Muscle of leg (tissue), 11 donors: ENCODE data around the gene DNAJC15. TPM values are rescaled to one million over a fixed set of nuclear protein-coding genes. Genes with fewer than 3 reads are reported as not detected.

Source experiments
- DNase-seq: peaks from one replicate; pipeline ENCODE4 v3.0.0; 2013
- H3K27ac ChIP-seq: one replicate; pipeline ENCODE4 v1.5.1; 2013; ENCODE audit warnings: mild to moderate bottlenecking, low read length, control low read depth
- H3K27me3 ChIP-seq: one replicate; pipeline ENCODE4 v1.6.1; 2013; ENCODE audit warnings: low read length; ENCODE audit not compliant: control insufficient read depth, insufficient read depth
- H3K36me3 ChIP-seq: one replicate; pipeline ENCODE4 v1.6.1; 2013; ENCODE audit warnings: low read length; ENCODE audit not compliant: control insufficient read depth, insufficient read depth
- H3K4me1 ChIP-seq: one replicate; pipeline ENCODE4 v1.6.1; 2013; ENCODE audit warnings: low read length; ENCODE audit not compliant: control insufficient read depth, insufficient read depth
- H3K4me3 ChIP-seq: one replicate; pipeline ENCODE4 v1.5.1; 2013; ENCODE audit warnings: low read length, control low read depth
- H3K9me3 ChIP-seq: replicated peaks from 2 replicates; pipeline ENCODE4 v1.6.1; 2013; ENCODE audit warnings: low read depth, low read length; ENCODE audit not compliant: control insufficient read depth
- WGBS: methylation state at CpG from one replicate; pipeline ENCODE4 v1.1.5; 2013; ENCODE audit warnings: missing lambda C conversion rate; ENCODE audit not compliant: insufficient coverage; 5-methylcytosine and 5-hydroxymethylcytosine counted together
- polyA plus RNA-seq, 8 donors: library from polyadenylated mRNA; unstranded; fragments of 120-200 nt; gene quantifications; one replicate each; pipeline versions ENCODE4 v1.2.1 to v1.2.3, GENCODE V29; 2013; ENCODE audit warnings: inconsistent platforms in 1 of 8, low replicate concordance in 1 of 8; ENCODE audit not compliant: insufficient read length in 8 of 8, insufficient read depth in 1 of 8
- total RNA-seq: library from RNA; stranded (reverse); fragments of 120-200 nt; gene quantifications from one replicate; pipeline ENCODE4 v1.2.4, GENCODE V29; 2013

Gene DNAJC15
- total and polyA plus RNA-seq, 9 donors, result 14.4 to 23.7 (median 20.2) TPM

DNA sequence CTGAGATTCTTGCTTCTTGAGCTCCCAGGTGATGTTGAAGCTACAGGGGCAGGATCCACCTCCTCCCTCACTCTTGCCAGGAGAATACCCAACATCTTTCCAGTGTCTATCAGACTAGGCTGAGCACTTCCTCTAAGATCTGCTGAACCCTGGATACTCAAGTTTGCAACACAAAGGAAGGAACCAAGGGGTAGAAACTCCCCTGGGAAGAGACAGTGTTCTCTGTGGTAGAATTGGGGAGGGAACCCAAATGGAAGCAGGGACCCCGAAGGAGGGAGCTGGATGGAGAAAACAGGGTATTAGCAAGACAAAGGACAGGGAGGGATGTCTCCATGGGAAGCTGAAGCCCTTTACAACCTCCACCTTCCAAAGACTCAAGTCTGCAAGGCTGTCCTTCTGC, 117.6 kb downstream of the DNAJC15 start:
- Histone ChIP-seq H3K4me1 (peaks cover 16% of the 10 kb centered on the region), H3K9me3 (no peaks in the 10 kb centered on the region), H3K27ac (no peak overlapping the region), H3K36me3 (no peaks in the 10 kb centered on the region), H3K27me3 (no peaks in the 10 kb centered on the region), H3K4me3 (no peak overlapping the region)
- WGBS, result no CpG with 5 or more reads among the region's 1 CpG
- no peak for DNase-seq

DNA sequence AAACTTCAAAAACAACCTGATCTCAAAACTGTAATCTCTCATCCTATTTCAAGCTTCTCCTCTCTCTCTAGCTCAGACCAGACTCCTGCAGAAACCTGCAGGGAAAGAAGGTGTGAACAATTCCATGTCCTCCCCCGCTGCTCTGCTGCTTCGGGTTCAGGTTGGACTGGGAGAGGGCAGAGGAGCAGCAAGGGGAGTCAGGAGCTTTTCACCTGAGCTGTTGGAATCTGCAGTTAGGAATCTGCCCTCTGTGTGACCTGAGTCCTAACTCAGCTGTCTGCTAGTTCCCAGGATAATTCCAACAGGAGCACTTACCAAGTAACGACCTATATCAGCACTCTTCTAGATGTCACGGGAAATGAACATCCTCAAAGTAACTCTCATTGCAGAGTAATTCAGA, 118.3 kb downstream of the DNAJC15 start:
- DNase-seq, result no peak
- Histone ChIP-seq H3K4me3 (no peak overlapping the region), H3K9me3 (no peaks in the 10 kb centered on the region), H3K4me1 (peaks cover 16% of the 10 kb centered on the region), H3K27me3 (no peaks in the 10 kb centered on the region), H3K27ac (no peak overlapping the region), H3K36me3 (no peaks in the 10 kb centered on the region)
- WGBS, result 60% methylated on average over 1 of the region's 4 CpGs

- H3K27ac ChIP-seq, result no peak overlapping the region
- no peak for DNase-seq
- no CpG with 5 or more reads among the region's 3 CpGs for WGBS
- H3K4me1 ChIP-seq, result peaks cover 6% of the 10 kb centered on the region
- H3K4me3 ChIP-seq, result no peak overlapping the region
- peaks cover 5% of the 10 kb centered on the region for H3K27me3 ChIP-seq
- no peaks in the 10 kb centered on the region for H3K36me3 ChIP-seq
- H3K9me3 ChIP-seq, result no peaks in the 10 kb centered on the region
Measured at GRCh38 chr13:43143591-43143990, 120.2 kb downstream of the DNAJC15 start.

DNA sequence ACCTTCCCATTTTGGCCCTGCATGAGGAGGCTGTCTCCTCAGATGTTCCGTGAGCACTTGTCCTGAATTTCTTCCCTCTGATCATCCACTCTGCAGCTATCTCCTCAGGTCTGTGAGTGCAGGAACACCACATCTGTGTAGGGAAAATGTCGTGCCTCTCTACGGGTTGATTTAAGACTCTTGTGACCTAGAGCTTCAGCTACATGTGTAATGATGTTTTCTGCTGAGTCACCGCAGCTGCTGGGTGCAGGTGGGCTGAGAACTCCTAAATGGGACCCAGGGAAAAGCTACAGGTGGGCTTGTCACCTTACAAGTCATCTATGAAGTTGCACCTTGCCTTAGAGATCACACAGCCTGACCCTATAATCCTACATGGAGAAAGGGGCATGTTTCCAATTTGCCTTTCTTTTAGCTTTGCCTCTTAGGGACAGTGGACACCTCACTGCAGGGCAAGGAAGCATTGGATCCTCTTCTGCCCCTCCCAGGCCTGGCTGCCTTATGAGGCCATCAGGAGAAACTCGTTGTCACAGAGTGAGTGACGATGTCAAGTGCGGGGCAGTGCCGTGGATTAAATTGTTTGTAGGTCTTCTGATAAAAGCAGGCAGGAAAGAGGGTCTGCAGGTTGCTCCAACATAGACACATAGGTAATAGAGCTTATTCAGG, 122.3 kb downstream of the DNAJC15 start:
- Histone ChIP-seq H3K27ac (no peak overlapping the region), H3K4me1 (no peaks in the 10 kb centered on the region), H3K9me3 (no peaks in the 10 kb centered on the region), H3K27me3 (peaks cover 5% of the 10 kb centered on the region), H3K36me3 (no peaks in the 10 kb centered on the region), H3K4me3 (no peak overlapping the region)
- WGBS, result 75% methylated on average over 8 of the region's 8 CpGs
- no peak for DNase-seq

- Histone ChIP-seq H3K9me3 (no peaks in the 10 kb centered on the region), H3K4me1 (no peaks in the 10 kb centered on the region), H3K36me3 (no peaks in the 10 kb centered on the region), H3K4me3 (no peak overlapping the region), H3K27ac (no peak overlapping the region), H3K27me3 (peaks cover 5% of the 10 kb centered on the region)
- WGBS, result 17% methylated on average over 1 of the region's 3 CpGs
- no peak for DNase-seq
Measured at GRCh38 chr13:43146400-43146799, 123.0 kb downstream of the DNAJC15 start.

GRCh38 chr13:43150369-43151207, 127.2 kb downstream of the DNAJC15 start:
- DNase-seq, result no peak
- no peaks in the 10 kb centered on the region for H3K9me3 ChIP-seq
- no peak overlapping the region for H3K4me3 ChIP-seq
- 80% methylated on average over 2 of the region's 7 CpGs for WGBS
- no peak overlapping the region for H3K27ac ChIP-seq
- H3K36me3 ChIP-seq, result no peaks in the 10 kb centered on the region
- H3K27me3 ChIP-seq, result peaks cover 5% of the 10 kb centered on the region
- no peaks in the 10 kb centered on the region for H3K4me1 ChIP-seq

GRCh38 chr13:43153436-43154090, 130.2 kb downstream of the DNAJC15 start:
- H3K4me3 ChIP-seq, result no peak overlapping the region
- H3K36me3 ChIP-seq, result no peaks in the 10 kb centered on the region
- no peaks in the 10 kb centered on the region for H3K9me3 ChIP-seq
- no peaks in the 10 kb centered on the region for H3K4me1 ChIP-seq
- 90% methylated on average over 8 of the region's 14 CpGs for WGBS
- no peak overlapping the region for H3K27ac ChIP-seq
- no peaks in the 10 kb centered on the region for H3K27me3 ChIP-seq
- DNase-seq, result no peak

DNA sequence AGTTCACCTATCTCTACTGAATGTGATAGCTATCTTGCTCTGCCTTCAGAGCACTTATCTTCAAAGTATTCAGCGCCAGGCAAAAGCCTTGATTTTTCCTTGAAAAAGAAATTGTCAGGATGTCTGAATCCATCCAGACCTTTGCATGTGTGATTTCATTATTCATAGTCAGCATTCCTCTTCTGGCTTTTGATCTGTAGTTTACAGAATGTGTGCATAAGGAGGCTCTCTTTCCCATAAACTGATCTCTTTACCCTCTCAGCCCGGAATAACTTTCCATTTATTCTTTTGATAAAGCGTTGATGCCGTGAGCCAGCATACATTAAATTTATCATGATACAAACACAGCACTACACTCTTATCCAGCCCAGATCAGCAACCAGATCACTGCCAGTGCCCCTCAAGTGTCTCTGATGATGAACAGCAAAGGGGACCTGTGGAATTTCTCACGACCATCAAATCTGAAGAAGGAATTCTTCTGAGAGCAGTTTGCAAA, 130.8 kb downstream of the DNAJC15 start:
- H3K27me3 ChIP-seq, result no peaks in the 10 kb centered on the region
- no peaks in the 10 kb centered on the region for H3K9me3 ChIP-seq
- WGBS, result 100% methylated on average over 2 of the region's 5 CpGs
- H3K27ac ChIP-seq, result no peak overlapping the region
- DNase-seq, result no peak
- no peaks in the 10 kb centered on the region for H3K36me3 ChIP-seq
- peaks cover 4% of the 10 kb centered on the region for H3K4me1 ChIP-seq
- no peak overlapping the region for H3K4me3 ChIP-seq

DNA sequence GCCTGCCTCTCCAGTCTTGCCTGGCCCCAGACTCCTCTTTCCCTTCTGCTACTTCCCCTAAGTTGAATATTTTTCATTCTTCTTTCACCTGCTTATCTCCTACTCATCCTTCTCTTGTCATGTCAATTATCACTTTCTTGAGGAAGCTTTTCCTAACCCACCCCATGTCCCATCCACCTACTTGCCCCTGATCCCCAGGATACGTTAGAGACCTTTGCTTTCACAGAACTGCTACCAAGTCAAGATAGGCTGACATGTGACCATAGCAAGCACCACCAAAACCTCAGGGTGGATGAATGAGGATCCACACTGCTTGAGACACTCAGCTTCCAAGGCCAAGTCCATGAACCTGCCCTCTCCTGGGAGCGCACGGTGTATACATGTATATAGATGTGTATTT, 131.5 kb downstream of the DNAJC15 start:
- no peak overlapping the region for H3K27ac ChIP-seq
- no peak overlapping the region for H3K4me3 ChIP-seq
- no CpG with 5 or more reads among the region's 3 CpGs for WGBS
- no peak for DNase-seq
- no peaks in the 10 kb centered on the region for H3K36me3 ChIP-seq
- H3K27me3 ChIP-seq, result no peaks in the 10 kb centered on the region
- no peaks in the 10 kb centered on the region for H3K9me3 ChIP-seq
- H3K4me1 ChIP-seq, result peaks cover 10% of the 10 kb centered on the region

DNA sequence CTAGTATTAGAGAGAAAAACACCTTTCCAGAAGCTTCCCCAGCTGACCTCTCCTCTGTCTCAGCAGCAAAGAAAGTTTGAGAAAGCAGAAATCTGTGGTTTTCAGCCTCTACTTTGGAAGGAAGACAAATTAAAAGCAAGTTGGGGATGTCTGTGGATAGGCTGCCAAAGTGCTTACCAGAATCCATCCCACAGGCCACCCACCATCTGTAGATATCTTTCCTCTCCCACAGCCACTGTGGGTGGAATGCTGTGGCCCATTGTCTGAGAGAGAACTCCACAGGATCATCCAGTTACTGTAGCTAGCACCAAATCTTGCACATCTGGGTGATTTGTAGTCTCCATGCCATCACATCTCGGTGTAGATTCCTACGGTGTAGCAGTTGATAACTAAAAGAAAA, 133.5 kb downstream of the DNAJC15 start:
- no peak for DNase-seq
- H3K9me3 ChIP-seq, result no peaks in the 10 kb centered on the region
- no peak overlapping the region for H3K27ac ChIP-seq
- peaks cover 10% of the 10 kb centered on the region for H3K4me1 ChIP-seq
- H3K36me3 ChIP-seq, result no peaks in the 10 kb centered on the region
- no peaks in the 10 kb centered on the region for H3K27me3 ChIP-seq
- H3K4me3 ChIP-seq, result no peak overlapping the region
- no CpG with 5 or more reads among the region's 2 CpGs for WGBS
